ENCODE data around the gene PRKCD.

Gene PRKCD

DNA sequence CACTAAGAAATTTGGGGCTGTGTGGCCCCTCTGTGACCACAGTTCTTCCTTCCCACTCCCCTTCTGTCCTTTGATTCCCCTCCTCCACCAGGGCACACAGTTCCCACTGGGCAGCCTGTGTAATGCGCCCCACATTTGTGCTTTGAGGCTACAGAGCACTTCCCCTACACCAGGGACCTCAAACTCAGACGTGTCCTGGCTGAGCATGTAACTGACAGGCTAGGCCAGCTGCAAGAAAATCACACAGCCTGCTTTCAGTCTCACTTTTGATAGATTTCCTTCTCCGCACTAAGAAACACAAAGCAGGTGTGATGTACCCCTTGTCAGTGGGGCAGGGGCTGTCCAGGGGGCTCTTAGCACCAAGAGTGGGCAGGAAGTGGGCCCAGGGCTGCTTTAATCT is 29.6 kb downstream of the PRKCD start:
- DNase-seq (ENCODE audit: low read depth) = no peak

DNA sequence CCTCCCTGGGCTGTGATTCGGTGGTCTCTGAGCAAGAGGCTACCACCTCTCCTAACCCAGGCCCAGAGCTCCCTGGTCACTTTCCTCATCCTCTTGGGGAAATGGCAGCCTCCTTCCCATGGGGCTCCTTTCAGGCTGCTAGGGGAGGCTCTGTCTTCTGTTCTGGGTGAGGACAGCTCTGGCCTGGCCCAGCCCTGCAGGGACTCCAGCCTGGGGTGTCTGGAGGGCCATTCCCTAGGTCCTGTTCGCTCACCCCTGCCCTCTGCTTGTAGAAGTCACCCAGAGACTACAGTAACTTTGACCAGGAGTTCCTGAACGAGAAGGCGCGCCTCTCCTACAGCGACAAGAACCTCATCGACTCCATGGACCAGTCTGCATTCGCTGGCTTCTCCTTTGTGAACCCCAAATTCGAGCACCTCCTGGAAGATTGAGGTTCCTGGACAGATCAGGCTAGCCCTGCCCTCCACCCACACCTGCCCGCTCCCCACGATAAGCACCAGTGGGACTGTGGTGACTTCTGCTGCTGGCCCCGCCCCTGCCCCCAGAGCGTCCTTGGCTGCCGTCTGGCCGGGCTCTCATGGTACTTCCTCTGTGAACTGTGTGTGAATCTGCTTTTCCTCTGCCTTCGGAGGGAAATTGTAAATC is 30.9 kb downstream of the PRKCD start:
- DNase-seq (ENCODE audit: low read depth) = no peak

GRCh38 chr3:53192608-53193007 is 31.6 kb downstream of the PRKCD start:
- no peak for DNase-seq (ENCODE audit: low read depth)

DNA sequence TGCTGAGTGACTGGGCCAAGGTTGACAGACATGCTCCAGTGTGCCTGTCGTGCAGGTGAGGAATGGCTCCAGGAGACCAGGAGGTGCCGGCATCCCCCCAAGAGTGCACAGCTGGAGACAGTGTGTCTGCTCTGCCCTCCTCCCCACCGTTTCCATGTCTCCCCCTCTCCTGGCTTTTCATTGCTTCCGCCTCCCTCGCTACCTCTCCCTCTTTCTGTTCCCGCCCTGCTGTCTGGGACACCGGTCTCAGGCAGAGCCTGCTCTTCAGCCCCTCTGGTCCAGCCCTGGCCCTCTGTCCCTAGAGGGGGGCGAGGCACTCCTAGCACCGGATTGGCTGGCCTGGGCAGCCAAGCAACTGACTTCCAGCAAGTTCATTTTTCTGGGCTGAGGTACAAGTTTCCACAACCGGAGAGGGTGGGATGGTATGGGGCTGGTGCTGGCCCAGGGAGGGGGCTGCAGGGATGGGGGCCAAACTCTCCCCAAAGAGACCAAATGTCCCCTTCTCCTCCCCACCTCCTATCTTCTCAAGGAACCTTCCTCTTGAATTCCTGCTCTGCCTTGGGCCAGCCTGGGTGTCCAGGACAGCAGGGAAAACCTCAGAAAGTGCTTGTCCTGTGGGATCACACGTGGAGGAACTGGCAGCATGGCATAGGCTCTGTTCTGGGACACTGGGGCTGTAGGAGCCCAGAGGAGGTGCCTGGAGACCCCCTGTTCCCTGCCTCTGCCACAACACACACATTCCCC is 32.6 kb downstream of the PRKCD start:
- DNase-seq (ENCODE audit: low read depth) = no peak

- DNase-seq (ENCODE audit: low read depth) = peak; percentile 36
Measured at GRCh38 chr3:53194210-53195065, 33.4 kb downstream of the PRKCD start.

DNA sequence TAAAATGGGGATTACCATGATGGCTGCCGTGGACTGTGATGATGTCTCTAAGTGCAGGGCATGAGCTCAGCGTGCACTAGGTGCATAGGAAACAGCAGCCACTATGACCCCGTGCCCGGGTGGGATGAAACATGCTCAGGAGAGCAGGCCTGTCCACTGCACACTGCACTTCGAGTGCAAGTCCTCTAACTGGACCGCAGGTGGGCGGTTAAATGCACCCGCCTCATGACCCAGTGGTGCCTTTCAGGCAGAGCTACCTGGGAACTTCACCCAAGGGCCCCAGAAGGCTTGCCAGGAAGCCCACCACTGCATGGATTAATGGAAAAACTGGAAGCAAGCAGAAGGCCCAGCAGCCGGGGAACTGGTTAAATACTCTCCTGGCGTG is 34.0 kb downstream of the PRKCD start:
- DNase-seq (ENCODE audit: low read depth) = no peak

GRCh38 chr3:53195602-53196574 is 34.9 kb downstream of the PRKCD start:
- no peak for DNase-seq (ENCODE audit: low read depth)

DNA sequence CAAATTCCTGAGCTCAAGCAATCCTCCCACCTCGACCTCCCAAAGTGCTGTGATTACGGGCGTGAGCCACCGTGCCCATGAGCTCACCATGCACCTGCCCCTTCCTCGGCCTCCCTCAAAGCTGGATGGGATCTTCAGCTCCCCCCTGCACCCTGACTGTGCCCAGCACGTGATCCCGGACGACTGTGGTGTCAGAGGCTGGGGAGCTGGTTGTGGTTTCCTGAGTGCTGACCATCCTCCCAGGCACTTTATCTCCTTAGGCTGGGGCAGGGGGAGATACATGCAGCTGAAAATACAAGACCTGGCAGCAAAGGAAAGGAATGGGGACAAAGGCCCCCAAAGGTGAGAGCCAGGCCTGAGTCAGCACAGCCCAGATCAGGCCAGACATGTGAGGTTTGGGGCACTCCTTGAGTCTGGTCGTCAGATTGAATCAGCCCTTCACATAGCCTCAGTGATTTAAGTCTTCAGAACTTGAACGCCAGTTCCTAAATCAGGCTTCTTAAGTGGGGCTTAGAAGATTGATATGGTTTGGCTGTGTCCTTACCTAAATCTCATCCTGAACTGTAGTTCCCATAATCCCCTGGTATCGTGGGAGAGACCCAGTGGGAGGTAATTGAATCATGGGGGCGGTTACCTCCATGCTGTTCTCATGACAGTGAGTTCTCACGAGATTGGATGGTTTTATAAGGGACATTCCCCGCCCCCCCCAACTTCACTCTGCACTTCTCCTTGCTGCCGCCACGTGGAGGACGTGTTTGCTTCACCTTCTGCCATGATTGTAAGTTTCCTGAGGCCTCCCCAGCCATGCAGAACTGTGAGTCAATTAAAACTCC is 35.8 kb downstream of the PRKCD start:
- peak; percentile 27 for DNase-seq (ENCODE audit: low read depth)

DNA sequence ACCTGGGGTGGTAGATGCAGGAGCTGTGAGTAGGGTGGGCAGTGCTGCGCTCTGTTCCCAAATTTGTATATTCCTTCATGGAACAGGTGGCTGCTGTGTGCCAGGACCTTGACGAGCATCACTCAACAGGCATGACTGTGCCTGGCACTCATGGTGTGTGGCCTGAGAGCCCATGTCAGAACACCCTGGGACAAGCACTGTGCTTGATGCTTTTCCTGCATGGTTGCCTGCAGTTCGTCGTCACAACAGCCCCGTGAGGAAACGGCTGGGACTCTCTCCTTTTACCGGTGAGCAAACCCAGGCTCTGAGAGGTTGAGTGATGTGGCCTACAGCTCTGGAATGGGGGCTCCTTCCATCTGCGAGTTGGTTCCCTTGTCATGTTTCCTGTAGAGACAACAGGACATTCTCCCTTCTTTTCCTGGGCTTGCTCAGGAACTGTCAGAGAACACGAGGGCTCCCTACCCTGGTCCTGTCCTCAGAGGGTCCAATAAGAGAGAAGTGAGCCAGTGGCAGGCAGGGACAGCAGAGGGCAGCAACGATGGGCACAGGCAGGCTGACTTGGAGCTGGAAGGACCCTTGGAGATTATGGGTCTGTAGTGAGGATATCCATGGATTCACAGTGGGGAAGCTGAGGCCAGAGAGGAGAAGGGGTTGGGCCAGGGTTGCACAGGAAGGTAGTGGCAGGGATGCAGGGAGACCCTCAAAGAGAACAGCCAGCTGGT is 37.4 kb downstream of the PRKCD start:
- no peak for DNase-seq (ENCODE audit: low read depth)

DNA sequence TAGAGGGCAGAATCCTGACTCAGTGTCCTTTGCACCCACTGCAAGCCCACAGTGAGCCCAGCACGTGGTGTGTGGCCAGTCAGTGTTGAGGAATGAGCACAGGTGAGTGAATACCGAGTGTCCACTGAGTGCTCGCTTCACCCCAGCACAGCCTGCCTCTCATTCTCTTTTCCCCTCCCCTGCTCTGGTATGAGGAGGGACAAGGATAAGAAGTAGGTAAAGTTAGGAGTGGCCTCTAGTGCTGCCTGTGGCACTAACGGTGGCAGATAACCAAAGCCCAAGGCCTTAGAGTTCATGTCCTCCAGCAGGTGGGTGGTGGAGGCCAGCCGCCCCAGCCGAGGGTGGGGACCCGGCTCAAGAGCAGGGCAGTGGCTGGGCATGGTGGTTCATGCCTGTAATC is 38.0 kb downstream of the PRKCD start:
- DNase-seq (ENCODE audit: low read depth) = no peak

- no peak for DNase-seq (ENCODE audit: low read depth)
Measured at GRCh38 chr3:53199834-53200233, 38.8 kb downstream of the PRKCD start.

- DNase-seq (ENCODE audit: low read depth) = no peak
Measured at GRCh38 chr3:53200501-53201498, 39.8 kb downstream of the PRKCD start.

DNA sequence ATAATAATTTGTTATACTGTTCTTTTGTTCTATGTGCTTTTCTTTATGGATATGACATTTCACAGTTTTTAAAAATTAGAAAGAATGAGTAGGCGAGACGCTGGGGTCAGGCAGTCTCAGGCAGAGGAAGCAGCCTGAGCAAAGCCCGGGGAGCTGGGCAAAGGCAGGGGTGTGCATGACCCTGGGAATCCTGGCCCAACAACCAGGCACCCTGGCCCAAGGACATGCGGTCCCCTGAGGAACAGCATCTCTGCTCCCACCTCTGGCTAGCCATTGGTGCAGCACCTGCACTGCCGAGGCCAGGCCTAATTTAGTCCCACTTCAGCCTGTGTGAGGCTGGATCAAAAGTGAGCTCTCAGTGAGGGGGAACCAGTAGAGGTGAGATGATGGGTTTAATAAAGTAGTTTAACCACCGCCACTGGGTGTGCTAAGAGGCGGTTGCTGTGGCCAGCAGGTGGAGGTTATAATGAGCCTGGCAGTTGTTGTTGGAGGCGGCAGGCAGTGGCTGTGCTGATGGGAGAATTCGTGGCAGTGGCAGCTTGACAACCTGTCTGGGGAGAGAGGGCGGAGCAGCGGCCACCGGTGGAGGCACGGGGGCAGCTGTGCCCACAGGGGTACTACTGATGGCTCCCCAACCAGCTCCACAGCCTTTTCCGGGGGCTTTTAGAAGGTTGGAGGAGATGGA is 41.5 kb downstream of the PRKCD start:
- DNase-seq (ENCODE audit: low read depth) = no peak

DNA sequence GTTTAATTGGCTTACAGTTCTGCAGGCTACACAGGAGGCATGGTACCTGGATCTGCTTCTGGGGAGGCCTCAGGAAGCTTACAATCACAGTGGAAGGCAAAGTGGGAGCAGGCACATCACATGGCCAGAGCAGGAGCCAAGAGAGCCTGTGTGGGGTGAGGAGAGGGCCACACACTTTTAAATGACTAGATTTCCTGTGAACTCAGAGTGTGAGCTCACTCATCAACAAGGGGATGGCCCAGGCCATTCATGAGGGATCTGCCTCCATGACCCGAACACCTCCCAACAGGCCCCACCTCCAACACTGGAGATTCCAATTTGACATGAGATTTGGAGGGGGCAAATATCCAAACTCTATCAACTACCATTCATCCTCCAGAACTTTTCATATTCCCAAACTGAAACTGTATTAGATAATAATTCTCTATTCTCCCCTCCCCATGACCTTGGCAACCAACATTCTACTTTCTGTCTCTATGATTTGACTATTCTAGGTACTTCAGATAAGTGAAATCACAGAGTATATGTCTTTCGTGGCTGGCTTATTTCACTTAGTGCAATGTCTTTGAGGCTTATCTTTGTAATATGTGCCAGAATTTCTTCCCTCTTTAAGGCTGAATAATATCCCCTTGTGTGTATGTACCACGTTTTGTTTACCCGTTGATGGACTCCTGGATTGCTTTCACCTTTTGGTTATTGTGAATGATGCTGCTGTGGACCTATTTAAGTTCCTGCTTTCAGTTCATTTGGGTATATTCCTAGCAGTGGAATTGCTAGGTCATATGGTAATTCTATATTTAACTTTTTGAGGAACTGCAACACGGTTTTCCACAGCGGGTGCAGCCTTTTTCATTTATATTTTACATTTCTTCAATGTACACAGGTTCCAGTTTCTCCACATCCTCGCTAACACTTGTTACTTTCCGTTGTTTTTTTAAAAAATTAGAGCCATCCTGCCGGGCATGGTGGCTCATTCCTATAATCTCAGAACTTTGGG is 51.0 kb downstream of the PRKCD start:
- DNase-seq (ENCODE audit: low read depth) = no peak

DNA sequence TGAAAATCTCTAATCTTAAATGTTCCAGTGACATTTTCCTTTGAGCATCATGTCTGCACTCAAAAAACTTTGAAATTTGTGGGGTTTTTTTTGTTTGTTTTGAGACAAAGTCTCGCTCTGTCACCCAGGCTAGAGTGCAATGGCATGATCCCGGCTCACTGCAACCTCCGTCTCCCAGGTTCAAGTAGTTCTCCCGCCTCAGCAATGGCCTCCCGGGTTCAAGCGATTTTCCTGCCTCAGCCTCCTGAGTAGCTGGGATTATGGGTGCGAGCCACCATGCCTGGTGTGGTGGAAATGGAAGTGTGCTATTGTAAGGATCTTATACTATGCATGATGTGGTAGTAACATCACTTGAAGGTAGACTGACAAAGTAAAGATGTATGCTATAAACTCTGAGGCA is 52.3 kb downstream of the PRKCD start:
- DNase-seq (ENCODE audit: low read depth) = no peak

DNA sequence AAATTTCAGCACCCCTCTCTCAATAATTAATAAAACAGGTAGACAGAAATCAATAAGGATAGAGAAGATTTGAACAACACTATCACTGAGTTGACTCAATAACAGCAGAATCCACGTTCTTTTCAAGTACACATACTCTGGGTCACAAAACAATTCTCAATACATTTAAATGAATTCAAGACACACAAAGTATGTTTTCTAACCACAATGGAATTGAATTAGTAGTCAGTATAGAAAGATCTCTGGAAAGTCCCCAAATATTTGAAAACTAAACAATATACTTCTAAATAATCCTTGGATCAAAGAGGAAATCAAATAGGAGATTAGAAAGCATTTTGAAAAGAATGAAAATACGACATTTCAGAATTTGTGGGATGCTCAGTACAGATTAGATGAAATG is 54.8 kb downstream of the PRKCD start:
- no peak for DNase-seq (ENCODE audit: low read depth)

GRCh38 chr3:53216723-53217122 is 55.7 kb downstream of the PRKCD start:
- DNase-seq (ENCODE audit: low read depth) = no peak

Data from fibroblast of gingiva (primary cell).